HG03135 (cell line): ENCODE measurements around the gene SLC41A1.
"Not testable (repeated sequence)": the region's sequence is repeated elsewhere in the genome, so short reads cannot be mapped to it uniquely, and the experiment has no call there.

Experiments used
- ATAC-seq: cut with Tn5 transposase; IDR thresholded peaks from one replicate; pipeline ENCODE4 v1.9.1; 2021; ENCODE audit warnings: mild to moderate bottlenecking, moderate library complexity; ENCODE audit not compliant: unreplicated experiment

SLC41A1 gene

DNA sequence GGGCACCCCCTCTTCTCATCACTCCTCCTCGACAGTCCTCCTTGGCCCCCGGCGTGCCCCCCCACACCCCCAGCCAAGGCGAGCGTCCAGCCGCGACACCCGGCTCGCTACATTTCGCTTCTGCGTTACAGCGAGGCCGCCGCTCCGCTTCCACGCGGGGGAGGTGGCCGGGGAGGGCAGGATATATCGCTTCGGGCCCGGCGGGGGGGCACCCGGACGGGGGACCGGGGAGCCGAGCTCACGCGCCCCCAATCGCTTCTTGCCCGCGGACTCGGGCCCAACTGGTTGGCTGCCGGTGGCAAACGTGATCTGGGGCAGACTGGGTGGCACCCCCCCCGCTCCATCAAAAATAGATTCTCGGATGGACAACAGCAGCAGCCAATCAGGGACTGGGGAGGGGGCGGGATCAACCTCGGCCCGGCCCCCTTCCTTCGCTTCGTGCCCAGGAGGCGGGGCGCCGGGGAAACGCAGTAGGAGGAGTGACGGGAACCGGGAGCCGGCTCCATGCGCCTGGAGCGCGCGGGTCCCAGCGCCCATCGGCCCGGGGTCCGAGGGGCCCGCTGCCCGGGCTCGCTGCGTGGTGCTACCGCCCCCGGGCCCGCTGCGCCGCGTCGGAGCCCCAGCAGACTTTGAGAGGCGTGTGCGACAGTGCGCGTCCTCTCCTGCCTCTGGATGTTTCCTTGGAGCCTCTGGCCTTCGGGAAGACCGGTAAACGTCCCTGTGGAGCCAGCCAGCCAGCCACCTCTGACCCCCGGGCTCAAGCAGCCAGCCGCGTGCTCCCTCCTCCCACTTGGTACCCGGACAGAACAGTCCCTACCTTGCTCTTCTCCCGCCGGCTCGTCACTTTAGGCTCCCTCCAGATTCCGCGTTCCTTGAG lies at the start of gene SLC41A1:
Gene SLC41A1, minus strand, starts transcription at position 321 of the 877 bp plus-strand sequence. CDS start 2,757 bp downstream, outside the sequence.
- ATAC-seq = no peak

DNA sequence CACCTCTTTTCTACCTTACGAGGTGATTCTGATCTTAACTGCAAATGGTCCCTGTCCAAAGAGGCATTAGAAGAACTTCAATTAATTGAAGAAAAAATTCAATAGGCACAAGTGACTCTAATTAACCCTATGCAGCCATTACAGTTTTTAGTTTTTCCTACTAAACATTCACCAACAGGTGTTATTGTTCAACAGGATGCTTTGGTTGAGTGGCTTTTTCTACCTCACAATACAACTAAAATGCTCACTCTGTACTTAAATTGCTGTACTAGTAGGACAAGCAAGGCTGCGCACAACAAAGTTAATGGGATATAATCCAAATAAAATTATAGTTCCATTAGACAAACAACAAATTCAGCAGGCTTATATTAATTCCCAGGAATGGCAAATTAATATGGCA lies 48.5 kb upstream of the SLC41A1 start:
- ATAC-seq = no peak

DNA sequence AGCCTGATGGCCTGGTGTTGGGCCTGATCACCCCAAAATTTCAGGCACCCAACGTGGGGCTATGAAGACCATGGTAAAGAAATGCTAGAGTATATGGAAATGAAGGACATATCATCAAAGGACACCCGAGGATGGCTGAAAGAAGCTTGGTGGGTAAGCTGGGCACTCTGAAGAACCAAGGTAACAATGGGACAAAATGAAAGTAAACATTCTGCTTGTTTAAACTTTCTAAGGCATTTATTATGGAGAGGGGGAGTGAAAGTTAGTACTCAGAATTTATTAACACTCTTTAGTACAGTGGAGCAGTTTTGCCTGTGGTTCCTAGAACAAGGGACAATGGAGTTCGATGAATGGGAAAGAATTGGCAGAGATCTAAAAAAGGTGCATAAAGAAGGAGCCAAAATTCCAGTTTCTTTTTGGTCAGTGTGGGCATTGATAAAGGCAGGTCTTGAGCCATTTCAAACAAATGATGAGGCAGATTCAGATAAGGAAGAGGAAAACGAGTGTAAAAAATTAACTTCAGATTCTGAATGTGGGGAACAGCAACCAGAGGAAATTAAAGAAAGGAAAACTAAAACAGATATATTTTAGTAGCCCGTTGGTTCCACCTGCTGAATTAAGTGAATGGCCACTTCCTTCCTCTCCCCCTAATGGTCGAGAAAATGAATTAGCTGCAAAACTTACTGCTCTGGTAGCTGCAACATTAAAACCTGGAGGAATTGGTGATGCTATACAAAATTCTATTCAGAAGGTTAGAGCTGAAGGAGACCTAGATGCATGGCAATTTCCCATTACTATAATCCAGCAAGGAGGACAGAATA lies 45.4 kb upstream of the SLC41A1 start:
- no peak for ATAC-seq

DNA sequence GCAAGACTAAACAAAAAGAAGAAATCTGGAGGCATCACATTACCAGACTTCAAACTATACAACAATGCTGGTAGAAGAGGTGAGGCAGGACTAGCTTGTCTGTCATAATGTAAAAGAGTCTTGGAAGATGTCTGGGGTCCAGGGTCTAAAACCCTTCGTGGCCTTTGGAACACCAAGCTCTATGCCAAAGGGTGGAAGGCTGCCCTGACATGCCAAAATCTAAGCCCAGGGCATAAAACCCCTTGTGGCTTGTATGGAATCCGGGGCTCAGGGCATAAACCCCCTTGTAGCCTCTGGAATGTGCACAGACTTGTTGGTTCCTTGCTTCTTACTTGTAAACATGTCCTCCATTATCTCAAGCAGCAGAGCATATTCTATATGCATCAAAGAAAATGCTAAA lies 44.5 kb upstream of the SLC41A1 start:
- ATAC-seq = not testable (repeated sequence)

DNA sequence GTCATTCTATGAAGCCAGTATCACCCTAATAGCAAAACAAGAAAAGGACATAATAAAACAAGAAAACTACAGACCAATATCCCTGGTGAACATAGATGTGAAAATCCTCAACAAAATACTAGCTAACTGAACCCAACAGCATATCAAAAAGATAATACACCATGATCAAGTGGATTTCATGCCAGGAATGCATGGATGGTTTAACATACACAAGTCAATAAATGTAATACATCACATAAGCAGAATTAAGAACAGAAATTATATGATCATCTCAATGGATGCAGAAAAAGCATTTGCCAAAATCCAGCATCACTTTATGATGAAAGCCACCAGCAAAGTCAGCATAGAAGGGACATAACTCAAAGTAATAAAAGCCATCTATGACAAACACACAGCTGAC lies 43.4 kb upstream of the SLC41A1 start:
- no peak for ATAC-seq

DNA sequence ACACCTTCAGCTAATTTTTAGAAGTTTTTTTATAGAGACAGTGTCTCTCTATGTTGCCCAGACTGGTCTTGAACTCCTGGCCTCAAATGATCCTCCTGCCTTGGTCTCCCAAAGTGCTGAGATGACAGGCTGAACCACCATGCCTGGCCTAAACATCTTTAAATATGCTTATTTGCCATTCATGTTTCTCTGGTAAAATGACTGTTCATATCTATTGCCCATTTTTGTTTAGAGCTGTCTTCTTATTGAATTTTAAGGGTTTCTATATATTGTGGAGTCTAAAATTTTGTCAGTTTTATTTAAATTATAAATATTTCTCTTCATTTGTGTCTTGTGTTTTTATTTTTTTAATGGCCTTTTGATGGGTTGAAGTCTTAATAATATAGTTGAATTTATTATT lies 40.0 kb upstream of the SLC41A1 start:
- no peak for ATAC-seq

DNA sequence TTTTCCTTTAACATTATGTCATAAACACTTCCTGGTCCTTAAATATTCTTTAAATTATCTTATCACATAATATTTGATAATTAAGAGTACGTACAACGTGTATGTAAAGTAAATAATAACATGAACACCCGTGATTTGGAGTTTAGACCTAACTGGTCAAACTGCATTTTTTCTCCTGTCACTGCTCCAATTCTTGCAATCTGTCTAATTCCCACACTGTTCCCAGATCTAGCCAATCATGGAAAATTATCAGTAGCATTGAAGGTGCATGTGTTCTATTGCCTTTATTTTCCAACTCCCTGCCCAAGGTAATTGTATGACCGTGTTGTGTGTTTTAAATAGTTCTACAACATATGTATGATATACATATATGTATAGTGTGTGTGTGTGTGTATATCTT lies 39.0 kb upstream of the SLC41A1 start:
- ATAC-seq = no peak

DNA sequence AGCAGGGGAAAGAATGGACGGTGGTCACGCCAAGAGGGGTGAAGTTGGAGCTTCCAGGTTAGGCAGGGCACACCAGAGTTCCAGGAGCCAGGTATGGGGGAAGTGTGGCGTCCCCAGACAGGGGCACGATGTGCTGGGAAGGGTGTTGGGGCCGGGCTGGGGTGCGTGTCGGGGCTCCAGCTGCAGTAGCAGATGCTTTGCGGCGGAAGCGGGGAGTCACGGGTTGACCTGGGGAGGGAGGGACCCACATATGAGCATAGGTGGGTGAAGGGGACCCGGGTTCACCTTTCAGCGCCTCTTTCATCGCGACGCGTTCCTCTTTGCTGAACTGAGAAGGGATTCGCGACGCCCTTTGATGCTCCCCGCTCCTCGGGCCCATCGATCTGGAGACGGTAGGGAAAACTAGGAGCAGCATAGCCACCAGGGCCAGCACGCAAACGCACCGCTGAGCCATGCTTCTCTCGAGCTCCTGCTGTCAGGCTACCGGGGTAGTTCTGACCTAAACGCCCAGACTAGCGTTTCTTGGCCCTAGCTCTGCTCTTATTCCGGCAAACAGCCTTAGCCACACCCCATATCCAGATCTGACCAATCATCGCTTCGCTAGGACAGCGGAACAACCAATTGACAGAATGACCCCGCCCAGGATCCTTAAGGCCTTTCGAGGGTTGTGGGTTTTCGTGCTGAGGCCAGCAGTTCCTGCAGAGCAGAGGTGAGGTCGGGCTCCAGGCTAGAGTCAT lies 36.8 kb upstream of the SLC41A1 start, which contains the start of gene PM20D1:
Gene PM20D1, minus strand, starts transcription at position 514 of the 737 bp plus-strand sequence. Its CDS starts 60 bp downstream, at position 454.
- ATAC-seq = peak; percentile 88

DNA sequence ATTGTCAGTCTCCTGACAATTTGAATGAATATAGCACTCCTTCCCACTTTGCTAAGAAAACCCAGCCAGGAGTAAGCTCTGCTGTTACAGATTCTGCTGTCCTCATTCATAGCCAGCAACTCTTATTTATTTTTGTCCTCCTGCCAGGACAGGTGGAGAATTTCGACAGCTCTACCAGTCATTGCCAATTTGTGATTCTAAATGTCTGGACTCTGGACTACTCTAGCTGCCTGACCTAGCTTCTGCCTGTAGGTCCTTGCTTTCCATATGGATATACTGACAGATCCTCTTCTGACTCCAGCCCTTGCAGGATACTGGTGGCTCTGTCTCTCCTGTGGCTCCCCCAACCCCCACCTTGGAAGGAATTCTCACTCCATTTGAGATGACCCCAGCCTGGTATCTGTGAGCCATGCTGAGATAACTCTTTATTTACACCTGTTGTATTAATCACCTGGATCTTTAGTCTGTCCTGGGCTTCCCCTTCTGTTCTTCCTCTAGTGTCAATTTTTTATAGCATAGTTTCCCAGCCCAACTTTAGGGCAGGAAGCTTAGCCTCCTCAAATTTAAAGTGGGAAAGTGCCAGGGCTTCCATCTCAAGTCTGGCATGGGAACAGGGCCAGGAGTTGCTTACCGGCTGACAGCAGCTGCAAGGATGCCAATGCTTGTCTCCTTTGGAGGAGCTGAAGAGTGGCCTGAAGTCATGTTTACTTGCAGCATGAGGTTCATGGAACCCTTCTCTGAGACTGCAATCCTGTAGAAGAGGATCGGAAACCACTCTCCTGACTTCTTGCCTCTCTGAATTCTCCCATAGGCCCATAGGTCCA lies 30.2 kb upstream of the SLC41A1 start:
- ATAC-seq = no peak

DNA sequence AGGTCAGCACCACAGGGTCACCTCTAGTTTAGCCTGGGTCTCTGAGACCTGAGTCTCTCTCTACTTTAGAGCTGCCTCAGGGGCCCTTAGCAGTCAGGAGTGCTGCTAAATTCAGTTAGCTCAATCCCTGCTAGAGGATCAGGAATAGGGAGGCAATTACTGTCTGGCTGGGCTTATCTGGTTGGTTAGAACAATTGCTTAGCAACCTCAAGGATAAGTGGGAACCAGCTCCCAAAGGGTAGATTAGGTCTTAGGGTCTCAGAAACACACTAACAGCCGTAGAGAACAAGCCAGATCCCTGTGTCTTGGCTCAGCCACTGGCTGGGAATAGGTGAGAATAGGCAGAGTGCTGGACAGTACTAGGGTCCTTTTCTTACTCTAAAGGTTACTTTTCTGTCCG lies 29.2 kb upstream of the SLC41A1 start:
- no peak for ATAC-seq

DNA sequence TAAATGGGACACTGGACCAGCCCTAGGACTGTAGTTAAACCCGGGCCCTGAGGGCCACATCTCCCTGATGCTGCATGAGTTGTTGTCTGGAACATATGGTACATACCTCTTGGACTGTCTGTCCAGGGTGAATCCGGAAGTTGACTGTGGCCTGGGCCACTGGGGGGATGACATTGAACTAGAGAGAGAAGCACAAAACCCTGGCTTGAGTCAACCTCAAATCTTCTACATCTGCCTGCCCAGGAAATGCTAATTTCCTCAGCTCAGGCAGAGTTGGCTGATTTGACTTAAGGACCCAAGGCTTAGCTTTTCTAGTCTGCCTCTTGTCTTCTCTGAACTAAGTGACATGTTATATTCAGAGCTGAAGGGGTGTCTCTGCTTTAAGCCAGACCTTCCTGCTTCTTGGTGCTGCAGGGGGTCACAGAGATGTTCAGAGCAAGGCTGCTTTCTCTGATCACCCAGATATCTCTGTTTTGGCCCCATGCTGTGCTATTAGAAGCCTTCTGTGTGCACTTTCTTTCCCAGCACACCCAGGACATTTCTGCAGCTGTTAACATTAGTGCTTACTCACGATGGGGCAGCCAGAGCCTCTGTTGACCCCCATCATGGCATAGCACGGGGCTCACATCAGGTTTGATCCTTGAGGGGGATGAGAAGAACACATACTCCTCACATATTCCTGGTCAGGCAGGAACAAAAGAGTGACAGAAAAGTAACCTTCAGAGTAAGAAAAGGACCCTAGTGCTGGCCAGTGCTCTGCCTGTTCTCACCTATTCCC lies 27.3 kb upstream of the SLC41A1 start:
- no peak for ATAC-seq

DNA sequence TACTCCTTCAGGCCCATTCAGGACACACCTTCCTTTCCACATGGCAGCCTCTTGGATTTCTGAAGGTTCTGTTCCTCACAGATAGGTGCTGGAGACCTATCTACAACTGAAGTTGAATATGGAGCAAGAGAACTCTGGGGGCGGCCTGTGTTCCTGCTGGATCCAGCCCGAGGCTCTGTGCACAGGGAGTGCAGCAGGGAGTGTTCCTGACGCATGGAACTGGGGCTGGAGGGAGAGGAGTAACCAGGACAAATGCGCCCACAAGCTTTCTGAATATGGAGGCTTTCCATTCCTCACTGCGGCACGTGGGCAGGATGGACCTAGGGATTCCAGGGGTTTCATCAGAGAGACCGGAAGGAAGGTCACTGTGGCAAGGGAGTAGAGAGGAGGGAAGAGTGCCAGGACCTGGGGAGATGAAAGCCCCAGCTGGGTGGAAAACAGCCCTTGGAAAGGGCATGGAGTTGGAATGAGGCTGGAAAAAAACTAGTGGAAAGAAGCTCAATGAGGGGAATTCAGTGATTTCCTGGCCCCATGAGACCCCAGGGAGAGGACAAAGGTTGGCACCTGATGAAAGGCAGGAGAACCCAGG lies 24.5 kb upstream of the SLC41A1 start:
- no peak for ATAC-seq

DNA sequence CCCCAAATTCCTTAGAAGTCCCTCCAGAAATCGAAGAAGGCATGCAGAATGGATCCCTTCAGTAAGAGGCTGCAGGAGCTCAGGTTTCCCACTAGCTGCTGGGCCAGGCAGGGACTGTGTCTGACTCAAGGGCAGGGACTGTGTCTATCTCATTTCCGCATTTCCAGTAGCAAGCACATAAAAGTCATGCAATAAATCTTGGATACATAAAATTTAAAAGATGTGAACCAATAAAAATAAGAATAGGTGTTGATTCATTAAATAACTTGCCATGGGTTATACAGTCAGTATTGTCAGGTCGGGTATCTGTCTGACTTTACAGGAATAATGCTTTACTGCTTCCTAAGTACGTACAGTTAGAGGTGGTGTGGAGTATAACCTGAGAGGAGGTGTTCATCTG lies 21.8 kb upstream of the SLC41A1 start:
- no peak for ATAC-seq

DNA sequence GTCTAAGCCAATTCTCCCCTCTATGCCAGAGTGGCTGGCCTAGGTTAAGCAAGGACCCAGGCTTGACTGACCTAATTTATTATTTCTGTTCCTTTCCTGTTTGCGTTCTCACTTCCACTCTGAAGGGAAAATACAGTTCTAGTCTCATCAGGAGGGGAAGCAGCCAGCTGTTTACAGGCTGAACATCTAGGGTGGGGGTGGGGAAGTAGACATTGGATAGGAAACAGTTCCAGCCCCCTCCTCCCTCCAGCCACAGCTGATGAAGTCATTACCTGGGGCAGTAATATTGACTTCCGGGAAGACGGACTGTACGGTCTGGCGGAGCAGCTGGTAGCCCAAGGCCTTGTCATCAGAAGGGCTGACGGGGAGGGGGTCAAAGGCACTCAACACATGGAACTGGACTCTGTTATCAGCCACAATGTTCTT lies 19.3 kb upstream of the SLC41A1 start:
- no peak for ATAC-seq

DNA sequence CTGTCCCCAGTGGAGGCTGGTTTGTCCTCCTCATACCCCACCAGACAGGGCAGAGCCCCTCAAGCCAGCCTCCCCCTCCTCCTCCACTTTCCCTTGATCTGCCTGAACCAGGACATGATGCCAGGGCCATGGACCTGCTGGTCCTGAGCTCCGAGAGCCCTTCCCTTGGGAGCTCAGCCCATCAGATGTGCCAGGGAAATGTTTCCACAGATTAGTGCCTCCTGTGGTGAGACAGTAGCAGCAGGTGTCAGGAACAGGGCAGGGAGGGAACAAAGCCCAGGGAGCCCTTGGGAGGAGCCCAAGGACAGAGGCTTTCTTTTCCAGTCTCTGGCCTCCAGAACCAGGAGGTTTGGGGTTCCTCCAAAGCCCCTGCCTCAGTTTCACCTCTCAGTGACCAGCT lies 14.6 kb upstream of the SLC41A1 start:
- ATAC-seq = no peak

DNA sequence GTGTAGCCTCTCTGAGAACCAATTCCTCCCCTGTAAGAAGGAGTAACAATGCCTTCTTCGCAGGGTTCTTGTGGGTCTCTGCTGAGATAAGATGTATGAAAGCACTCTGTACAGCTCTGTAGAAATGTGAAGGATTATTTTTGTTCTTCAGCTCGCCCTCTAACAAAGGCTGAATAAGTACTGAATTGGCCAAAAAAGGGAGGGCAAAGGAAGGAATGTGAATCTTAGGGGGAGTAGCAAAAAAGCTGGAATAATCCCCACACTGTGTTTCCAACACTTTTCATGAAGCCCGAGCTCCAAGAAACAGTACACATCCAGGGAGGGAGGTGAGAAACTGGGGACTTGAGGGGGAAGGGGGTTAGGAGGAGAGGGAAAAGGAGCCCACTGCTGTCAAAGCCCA lies 14.0 kb upstream of the SLC41A1 start:
- no peak for ATAC-seq

DNA sequence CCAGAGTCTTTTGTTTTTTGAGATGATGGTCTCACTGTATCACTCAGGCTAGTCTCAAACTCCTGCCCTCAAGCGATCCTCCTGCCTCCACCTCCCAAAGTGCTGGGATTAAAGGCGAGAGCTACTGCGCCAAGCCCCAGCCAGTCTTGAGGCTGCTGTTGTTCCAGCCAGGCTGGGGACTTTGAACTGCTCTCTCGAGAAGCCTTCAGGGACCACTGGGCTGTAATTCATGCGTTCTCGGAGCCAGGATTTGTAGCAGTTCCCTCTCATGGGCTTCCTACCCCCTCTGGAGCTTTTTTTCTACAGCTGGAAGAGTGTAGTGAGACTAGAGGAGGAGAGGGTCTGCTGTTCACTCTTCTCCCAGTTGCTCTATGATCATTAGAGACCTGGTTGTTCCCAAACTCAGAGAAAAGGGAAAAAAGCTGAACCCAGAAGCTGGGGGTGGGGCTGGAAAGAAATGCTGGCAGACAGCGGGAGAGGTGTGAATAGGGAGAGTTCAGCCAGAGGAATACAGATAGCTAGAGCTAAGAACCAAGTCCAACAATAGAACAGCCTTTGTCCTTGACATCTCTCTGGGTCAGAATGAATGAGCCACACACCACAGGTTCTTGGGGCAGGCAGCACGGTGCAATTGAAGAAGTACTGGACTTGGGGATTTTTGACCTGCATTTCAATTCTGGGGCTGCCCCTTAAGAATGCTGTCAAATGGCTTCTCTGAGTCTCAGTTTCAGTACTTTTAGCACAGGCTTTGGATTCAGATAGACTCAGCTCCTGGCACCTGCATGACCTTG lies 13.2 kb upstream of the SLC41A1 start:
- no peak for ATAC-seq

DNA sequence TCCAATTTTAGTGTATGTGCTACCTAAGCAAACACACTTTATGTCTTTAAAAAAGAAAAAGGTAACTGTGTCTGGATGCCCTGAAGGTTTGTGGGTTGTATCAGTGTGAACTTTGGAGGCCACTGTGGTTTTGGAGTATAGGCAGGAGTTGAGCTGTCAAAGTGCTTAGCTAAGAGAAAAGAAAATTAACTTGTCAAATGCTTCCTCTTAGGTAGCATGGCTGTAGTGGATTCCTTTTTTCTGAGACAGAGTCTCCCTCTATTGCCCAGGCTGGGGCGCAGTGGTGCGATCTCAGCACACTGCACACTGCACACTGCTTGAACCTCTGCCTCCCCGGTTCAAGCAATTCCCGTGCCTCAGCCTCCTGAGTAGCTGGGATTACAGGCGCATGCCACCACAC lies 11.2 kb upstream of the SLC41A1 start:
- no peak for ATAC-seq
